ENCODE results near the gene HOXC11. TPM values are rescaled to one million over a fixed set of nuclear protein-coding genes. Genes with fewer than 3 reads are reported as not detected.

The HOXC11 gene
- total and polyA plus RNA-seq, 2 of the 4 experiments (the other 2 are of a cell fraction), result not detected

DNA sequence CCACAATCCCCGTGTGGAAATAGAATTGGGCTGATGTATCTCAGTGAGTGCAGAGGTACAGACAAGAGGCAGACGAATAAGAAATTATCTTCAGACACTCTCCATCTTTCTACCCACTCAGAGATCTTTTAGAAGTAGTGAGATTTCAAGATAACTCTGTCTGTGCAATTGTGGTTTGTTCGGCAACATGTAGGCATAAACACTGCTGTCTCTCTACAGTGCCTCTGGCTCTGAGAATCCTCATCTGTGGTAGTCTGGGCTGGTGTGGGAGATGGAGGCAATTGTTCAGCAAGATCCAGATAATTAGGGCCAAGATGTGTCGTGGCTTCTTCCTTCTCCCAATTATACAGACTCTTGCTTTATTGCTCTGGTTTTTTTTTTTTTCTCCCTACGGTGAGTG, 31.2 kb upstream of the HOXC11 start:
- H2AK5ac ChIP-seq (ENCODE audit: low read depth, low read length), result no peak overlapping the region
- intact Hi-C loops (cut with micrococcal nuclease), result no loop called here
- H4K20me1 ChIP-seq (ENCODE audit: insufficient read depth, low read length), result no peaks in the 10 kb centered on the region
- H3K9me3 ChIP-seq (ENCODE audit: control insufficient read depth, insufficient read depth, low read length), result peaks cover 13% of the 10 kb centered on the region
- no peak overlapping the region for H3K4me2 ChIP-seq (ENCODE audit: low read depth, low read length)
- no peak overlapping the region for H3K4me3 ChIP-seq (ENCODE audit: insufficient read depth, low read depth, low read length)
- H4K8ac ChIP-seq (ENCODE audit: low read depth in 2 of 2, low read length in 2 of 2), result no peak overlapping the region
- no peak overlapping the region for H2BK15ac ChIP-seq (ENCODE audit: low read depth, low read length)
- H3K9ac ChIP-seq (ENCODE audit: low read depth, low read length), result no peak overlapping the region
- no peak for ATAC-seq (ENCODE audit: low read depth)
- DNase-seq, result no peak
- H4K91ac ChIP-seq (ENCODE audit: insufficient read depth, low read depth, low read length), result no peak overlapping the region
- H3K23ac ChIP-seq (ENCODE audit: low read depth, low read length), result no peak overlapping the region
- no peak overlapping the region for H2AFZ ChIP-seq (replicated peaks; ENCODE audit: low read length, poor library complexity)
- CTCF ChIA-PET, result no interaction called here
- no peaks in the 10 kb centered on the region for H3K36me3 ChIP-seq (ENCODE audit: control insufficient read depth, insufficient read depth, low read length)
- WGBS, 2 experiments (ENCODE audit: extremely low coverage in 2 of 2, insufficient read length in 1 of 2), result no CpG with 5 or more reads among the region's 5 CpGs
- H3K56ac ChIP-seq (ENCODE audit: extremely low read depth, insufficient read depth, low read length), result no peak overlapping the region
- dilution Hi-C loops (cut with HindIII; ENCODE audit: low sequenced_read_pairs, unreplicated experiment), result no loop called here
- no TSS peak for BruUV-seq (replicated peaks)
- no peaks in the 10 kb centered on the region for H3K79me1 ChIP-seq (ENCODE audit: low read depth in 1 of 2, low read length in 2 of 2)
- no peak overlapping the region for H2AK9ac ChIP-seq (replicated peaks; ENCODE audit: low read depth, low read length, poor library complexity)
- H2BK20ac ChIP-seq (ENCODE audit: low read depth, low read length), result no peak overlapping the region
- H3K27me3 ChIP-seq (ENCODE audit: control insufficient read depth, insufficient read depth, low read length), result peaks cover 87% of the 10 kb centered on the region
- in situ Hi-C loops (cut with MboI; ENCODE audit: low sequenced_read_pairs), result no loop called here
- H3K9me1 ChIP-seq (ENCODE audit: insufficient read depth, low read length), result no peaks in the 10 kb centered on the region
- POLR2A ChIA-PET (ENCODE audit: unreplicated experiment), result no interaction called here
- H2BK120ac ChIP-seq (ENCODE audit: low read depth, low read length), result no peak overlapping the region
- H3K18ac ChIP-seq (ENCODE audit: low read depth, low read length), result no peak overlapping the region
- no peaks in the 10 kb centered on the region for H3K4me1 ChIP-seq (ENCODE audit: control insufficient read depth, insufficient read depth, low read length)
- TF ChIP-seq SMC3 (IDR thresholded peaks at IDR 0.05; ENCODE audit: low read depth, low read length), result no peak
- no peak for TF ChIP-seq BHLHE40 (IDR thresholded peaks at IDR 0.05; ENCODE audit: low read depth, low read length)
- TF ChIP-seq POLR2A (IDR thresholded peaks at IDR 0.05; ENCODE audit: low read depth, low read length), result no peak
- TF ChIP-seq, protein P1, sequence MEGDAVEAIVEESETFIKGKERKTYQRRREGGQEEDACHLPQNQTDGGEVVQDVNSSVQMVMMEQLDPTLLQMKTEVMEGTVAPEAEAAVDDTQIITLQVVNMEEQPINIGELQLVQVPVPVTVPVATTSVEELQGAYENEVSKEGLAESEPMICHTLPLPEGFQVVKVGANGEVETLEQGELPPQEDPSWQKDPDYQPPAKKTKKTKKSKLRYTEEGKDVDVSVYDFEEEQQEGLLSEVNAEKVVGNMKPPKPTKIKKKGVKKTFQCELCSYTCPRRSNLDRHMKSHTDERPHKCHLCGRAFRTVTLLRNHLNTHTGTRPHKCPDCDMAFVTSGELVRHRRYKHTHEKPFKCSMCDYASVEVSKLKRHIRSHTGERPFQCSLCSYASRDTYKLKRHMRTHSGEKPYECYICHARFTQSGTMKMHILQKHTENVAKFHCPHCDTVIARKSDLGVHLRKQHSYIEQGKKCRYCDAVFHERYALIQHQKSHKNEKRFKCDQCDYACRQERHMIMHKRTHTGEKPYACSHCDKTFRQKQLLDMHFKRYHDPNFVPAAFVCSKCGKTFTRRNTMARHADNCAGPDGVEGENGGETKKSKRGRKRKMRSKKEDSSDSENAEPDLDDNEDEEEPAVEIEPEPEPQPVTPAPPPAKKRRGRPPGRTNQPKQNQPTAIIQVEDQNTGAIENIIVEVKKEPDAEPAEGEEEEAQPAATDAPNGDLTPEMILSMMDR (conservative IDR thresholded peaks at IDR 0.05; ENCODE audit: low read depth, low read length), result no peak
- TF ChIP-seq CHD1 (IDR thresholded peaks at IDR 0.05; ENCODE audit: low read depth, low read length), result no peak
- TF ChIP-seq, protein P2, sequence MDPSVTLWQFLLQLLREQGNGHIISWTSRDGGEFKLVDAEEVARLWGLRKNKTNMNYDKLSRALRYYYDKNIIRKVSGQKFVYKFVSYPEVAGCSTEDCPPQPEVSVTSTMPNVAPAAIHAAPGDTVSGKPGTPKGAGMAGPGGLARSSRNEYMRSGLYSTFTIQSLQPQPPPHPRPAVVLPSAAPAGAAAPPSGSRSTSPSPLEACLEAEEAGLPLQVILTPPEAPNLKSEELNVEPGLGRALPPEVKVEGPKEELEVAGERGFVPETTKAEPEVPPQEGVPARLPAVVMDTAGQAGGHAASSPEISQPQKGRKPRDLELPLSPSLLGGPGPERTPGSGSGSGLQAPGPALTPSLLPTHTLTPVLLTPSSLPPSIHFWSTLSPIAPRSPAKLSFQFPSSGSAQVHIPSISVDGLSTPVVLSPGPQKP (IDR thresholded peaks at IDR 0.05; ENCODE audit: borderline replicate concordance, low read depth, low read length), result no peak
- TF ChIP-seq MAZ (IDR thresholded peaks at IDR 0.05; ENCODE audit: borderline replicate concordance, low read depth, low read length), result no peak
- H3K27ac ChIP-seq (ENCODE audit: insufficient read depth, low read length), result no peak overlapping the region
- no peak overlapping the region for H3K14ac ChIP-seq (replicated peaks; ENCODE audit: low read depth, low read length)
- no peak overlapping the region for H4K5ac ChIP-seq (ENCODE audit: low read depth, low read length)
- no peak overlapping the region for H2BK5ac ChIP-seq (ENCODE audit: low read depth, low read length, poor library complexity, severe bottlenecking)
- no peak overlapping the region for H3K4ac ChIP-seq (ENCODE audit: low read depth, low read length)
